GM12878 (cell line): ENCODE results near the gene PEMT. TPM values are rescaled to one million over a fixed set of nuclear protein-coding genes. Genes with fewer than 3 reads are reported as not detected.

Experiments
- ATAC-seq: fragments of 200-7000 bp; cut with Tn5 transposase; 3 replicates; pipeline ENCODE4 v1.9.1; 2020; ENCODE audit warnings: mild to moderate bottlenecking, moderate library complexity
- BruUV-seq: library from RNA; stranded (reverse); fragments of 400-500 nt; replicated peaks from 2 replicates; lab custom pipeline; 2021; lab: Mats Ljungman, UMichigan
- CTCF ChIA-PET: fragments of 300-600 bp; sonication (Branson Sonifier 250); formaldehyde crosslinking; extraction: SDS; loops from one replicate; lab custom pipeline; 2021; ENCODE audit warnings: inconsistent platforms; lab: Yijun Ruan, JAX
- POLR2A ChIA-PET: fragments of 350-600 bp; formaldehyde crosslinking; extraction: SDS; loops from one replicate; lab custom pipeline; 2021; ENCODE audit warnings: inconsistent platforms; lab: Charles Lee
- RAD21 ChIA-PET: fragments of 300-600 bp; sonication (Branson Sonifier 250); formaldehyde crosslinking; loops from one replicate; lab custom pipeline; 2023; ENCODE audit warnings: antibody characterized with exemption; ENCODE audit not compliant: unreplicated experiment; lab: Charles Lee
- SMC1A ChIA-PET: fragments of 300-600 bp; sonication (Branson Sonifier 250); formaldehyde crosslinking; loops from one replicate; lab custom pipeline; 2023; ENCODE audit not compliant: unreplicated experiment, uncharacterized antibody; lab: Charles Lee
- DNase-seq: peaks from one replicate; pipeline ENCODE4 v3.0.0-alpha.2; 2011; ENCODE audit warnings: low read depth, low spot score
- FAIRE-seq: peaks from 3 replicates; lab custom pipeline; 2011; peaks lifted over from hg19 to GRCh38; lab: Jason Lieb, UNC
- H2AFZ ChIP-seq: 2 replicates; pipeline ENCODE4 v1.6.0; 2011; ENCODE audit warnings: low read depth, low read length, control low read depth; ENCODE audit not compliant: control insufficient read depth
- H3K27ac ChIP-seq: 2 replicates; pipeline ENCODE4 v1.5.1; 2011; ENCODE audit warnings: control low read depth; ENCODE audit not compliant: control insufficient read depth, insufficient read depth
- H3K27me3 ChIP-seq, 2 experiments: replicated peaks in 1 of 2; 2 replicates each; pipeline versions ENCODE4 v1.6.0 to v1.6.1; 2011; ENCODE audit warnings: low read length in 1 of 2; ENCODE audit not compliant: control insufficient read depth in 2 of 2, insufficient read depth in 2 of 2
- H3K36me3 ChIP-seq, 2 experiments: 2 replicates each; pipeline ENCODE4 v1.5.1; 2011; ENCODE audit warnings: low read length in 1 of 2; ENCODE audit not compliant: control insufficient read depth in 2 of 2, insufficient read depth in 2 of 2
- H3K4me1 ChIP-seq: 2 replicates; pipeline ENCODE4 v1.6.1; 2011; ENCODE audit warnings: mild to moderate bottlenecking, low read length, moderate library complexity, mixed read lengths; ENCODE audit not compliant: control insufficient read depth, insufficient read depth
- H3K4me2 ChIP-seq: 2 replicates; pipeline ENCODE4 v1.6.0; 2011; ENCODE audit warnings: control low read depth; ENCODE audit not compliant: control insufficient read depth, insufficient read depth
- H3K4me3 ChIP-seq: fragments of 200-600 bp; sonication (generic); 2 replicates; pipeline ENCODE4 v1.5.1; 2016
- H3K79me2 ChIP-seq: 2 replicates; pipeline ENCODE4 v1.6.0; 2011; ENCODE audit warnings: low read length; ENCODE audit not compliant: control insufficient read depth, insufficient read depth
- H3K9ac ChIP-seq: 2 replicates; pipeline ENCODE4 v1.8.0; 2011; ENCODE audit warnings: low read length, control low read depth, mixed read lengths; ENCODE audit not compliant: control insufficient read depth, insufficient read depth
- H3K9me3 ChIP-seq: replicated peaks from 3 replicates; pipeline ENCODE4 v1.5.1; 2011; ENCODE audit warnings: mild to moderate bottlenecking, low read length; ENCODE audit not compliant: control insufficient read depth, insufficient read depth
- H4K20me1 ChIP-seq: 2 replicates; pipeline ENCODE4 v1.6.0; 2011; ENCODE audit not compliant: control insufficient read depth, insufficient read depth
- ASH2L ChIP-seq: fragments of 300-600, 200-600 bp; sonication (generic); IDR thresholded peaks from 2 replicates; pipeline ENCODE4 v1.6.1; 2017; ENCODE audit warnings: low read depth, mild to moderate bottlenecking, borderline replicate concordance
- ATF7 ChIP-seq: fragments of 450-650 bp; IDR thresholded peaks from 2 replicates; pipeline ENCODE4 v1.6.1; 2016; ENCODE audit warnings: low read depth, mild to moderate bottlenecking
- BMI1 ChIP-seq: fragments of 450-650 bp; IDR thresholded peaks from 2 replicates; pipeline ENCODE4 v1.6.1; 2016; ENCODE audit warnings: mild to moderate bottlenecking, moderate library complexity, borderline replicate concordance
- E2F4 ChIP-seq: IDR thresholded peaks from 2 replicates; pipeline ENCODE4 v1.6.1; 2012; ENCODE audit warnings: low read depth, low read length, improper control_type of control experiment
- ESRRA ChIP-seq: IDR thresholded peaks from 2 replicates; pipeline ENCODE4 v1.6.1; 2012; ENCODE audit warnings: mild to moderate bottlenecking, low read length, improper control_type of control experiment
- EZH2 ChIP-seq: IDR thresholded peaks from 2 replicates; pipeline ENCODE4 v1.6.1; 2012; ENCODE audit warnings: low read depth, mild to moderate bottlenecking, control low read depth, inconsistent platforms, low read length, borderline replicate concordance; ENCODE audit not compliant: control insufficient read depth
- KLF5 ChIP-seq: fragments of 450-650 bp; IDR thresholded peaks from 2 replicates; pipeline ENCODE4 v1.6.1; 2014; ENCODE audit warnings: mild to moderate bottlenecking; ENCODE audit not compliant: partially characterized antibody
- MYB ChIP-seq: fragments of 150-350 bp; IDR thresholded peaks from 2 replicates; pipeline ENCODE4 v1.6.1; 2014; ENCODE audit warnings: mild to moderate bottlenecking, low read depth, low read length, borderline replicate concordance
- MYC ChIP-seq: IDR thresholded peaks from 2 replicates; pipeline ENCODE4 v1.6.1; 2011; ENCODE audit warnings: mild to moderate bottlenecking, low read length, moderate library complexity, inconsistent platforms; ENCODE audit not compliant: insufficient read depth, insufficient replicate concordance, insufficient read length, severe bottlenecking
- NFXL1 ChIP-seq: fragments of 450-650 bp; IDR thresholded peaks from 2 replicates; pipeline ENCODE4 v1.6.1; 2017; ENCODE audit warnings: antibody characterized with exemption, mild to moderate bottlenecking, borderline replicate concordance
- NR2C1 ChIP-seq: fragments of 450-650 bp; IDR thresholded peaks from 2 replicates; pipeline ENCODE4 v1.6.1; 2017; ENCODE audit warnings: antibody characterized with exemption, mild to moderate bottlenecking, moderate library complexity
- RFX5 ChIP-seq: IDR thresholded peaks from 2 replicates; pipeline ENCODE4 v1.6.1; 2011; ENCODE audit warnings: low read depth, low read length, improper control_type of control experiment
- SIN3A ChIP-seq: IDR thresholded peaks from 2 replicates; pipeline ENCODE4 v1.6.1; 2012; ENCODE audit warnings: low read depth, low read length, improper control_type of control experiment
- SMARCA5 ChIP-seq: fragments of 450-650 bp; IDR thresholded peaks from 2 replicates; pipeline ENCODE4 v1.6.1; 2017; ENCODE audit warnings: mild to moderate bottlenecking
- TARDBP ChIP-seq: IDR thresholded peaks from 2 replicates; pipeline ENCODE4 v1.6.1; 2016; ENCODE audit warnings: borderline replicate concordance
- TCF12 ChIP-seq: IDR thresholded peaks from 2 replicates; pipeline ENCODE4 v1.6.1; 2011; ENCODE audit warnings: low read depth, mild to moderate bottlenecking, low read length
- ZBTB11 ChIP-seq: fragments of 450-650 bp; formaldehyde crosslinking; IDR thresholded peaks from 2 replicates; pipeline ENCODE4 v1.5.0; 2022; ENCODE audit warnings: mild to moderate bottlenecking, missing genetic modification characterization
- WGBS: methylation state at CpG from one replicate; pipeline ENCODE4 v1.1.6; 2016; ENCODE audit warnings: low lambda C conversion rate; ENCODE audit not compliant: insufficient replicate concordance, insufficient coverage; ENCODE audit errors: missing lambda C conversion rate; 5-methylcytosine and 5-hydroxymethylcytosine counted together
- in situ Hi-C: fragments of 300-500 bp; cut with MboI; formaldehyde crosslinking; loops from 9 replicates; pipeline ENCODE4 v1.14.3; 2018; ENCODE audit warnings: mixed read lengths
- intact Hi-C: fragments of 100-400 bp; cut with micrococcal nuclease; formaldehyde crosslinking; loops from one replicate; pipeline ENCODE4 v1.14.2; 2022; ENCODE audit not compliant: unreplicated experiment
- polyA plus RNA-seq, 11 experiments: library from polyadenylated mRNA; depleted of rRNA in 4 of 11; unstranded in 6 of 11; stranded (reverse) in 5 of 11; fragments of >200 nt; fragmentation: Nextera tagmentation in 4 of 11; fragmentation: Illumina TruSeq in 1 of 11; extraction: Ambion mirVana in 4 of 11; extraction: Trizol in 1 of 11; gene quantifications; 1 replicate in 1 of 11; 2 replicates in 10 of 11; pipeline versions ENCODE4 v1.2.1 to v1.2.3, GENCODE V29; 2011 to 2016; ENCODE audit warnings: inconsistent platforms in 2 of 11, missing spikeins in 2 of 11, low read depth in 1 of 11
- total RNA-seq, 4 experiments: library from RNA; depleted of rRNA in 3 of 4; stranded (reverse); fragments of >200 nt in 3 of 4; fragmentation: Illumina TruSeq in 1 of 4; extraction: Trizol in 1 of 4; gene quantifications; 2 replicates each; pipeline versions ENCODE4 v1.2.1 to v1.2.3, GENCODE V29; 2013 to 2021
- TF ChIP-seq, protein P1 (sequence below): IDR thresholded peaks from 2 replicates; pipeline ENCODE4 v1.6.1; 2012; ENCODE audit warnings: mild to moderate bottlenecking, low read depth, low read length

The PEMT gene
- total and polyA plus RNA-seq, 10 of the 15 experiments (the other 5 are each of a cell fraction or from before 2014, with no cell fraction given), result 2.8 to 44.7 (median 25.4) TPM

DNA sequence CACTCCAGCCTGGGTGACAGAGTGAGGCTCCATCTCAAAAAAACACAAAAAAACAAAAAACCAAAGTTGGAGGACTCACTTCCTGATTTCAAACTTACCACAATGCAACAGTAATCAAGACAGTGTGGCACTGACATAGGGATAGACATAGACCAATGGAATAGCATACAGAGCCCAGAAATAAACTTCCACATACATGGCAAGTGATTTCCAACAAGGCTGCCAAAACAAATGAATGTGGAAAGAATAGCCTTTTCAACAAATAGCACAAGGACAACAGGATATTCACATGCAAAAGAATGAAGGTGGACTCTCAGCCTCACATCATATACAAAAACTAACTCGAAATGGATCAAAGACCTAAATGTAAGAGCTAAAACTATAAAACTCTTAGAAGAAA lies 58.5 kb downstream of the PEMT start:
- in situ Hi-C loops (no loop called here), intact Hi-C loops (no loop called here)
- BruUV-seq, result no TSS peak
- Histone ChIP-seq H3K9ac (no peak overlapping the region), H3K27me3 (no peaks in the 10 kb centered on the region; a peak in 1 of 4 replicates), H3K9me3 (no peaks in the 10 kb centered on the region), H3K27ac (no peak overlapping the region), H3K4me3 (no peak overlapping the region), H4K20me1 (no peaks in the 10 kb centered on the region; the same call in 1 of the 2 replicates), H3K4me2 (no peak overlapping the region), H2AFZ (no peak overlapping the region), H3K4me1 (no peaks in the 10 kb centered on the region), H3K36me3 (no peaks in the 10 kb centered on the region), H3K79me2 (no peaks in the 10 kb centered on the region)
- FAIRE-seq, result peak; percentile 31
- POLR2A ChIA-PET, result interaction anchor here (0.6 kb wide), 1 partner anchor 11 kb away, joined by 5 read pairs; no protein-coding TSS in a partner anchor
- no peak for ATAC-seq
- RAD21 ChIA-PET, result no interaction called here
- SMC1A ChIA-PET, result no interaction called here
- TF ChIP-seq ESRRA (no peak), ZBTB11 (CRISPR knock-in tag) (no peak), EZH2 (no peak), ASH2L (no peak), NR2C1 (no peak), NFXL1 (no peak), ATF7 (no peak), KLF5 (no peak), E2F4 (no peak), SIN3A (no peak), BMI1 (no peak), TCF12 (no peak), SMARCA5 (no peak), MYB (no peak), RFX5 (no peak), MYC (no peak), TARDBP (no peak)
- TF ChIP-seq, protein P1, sequence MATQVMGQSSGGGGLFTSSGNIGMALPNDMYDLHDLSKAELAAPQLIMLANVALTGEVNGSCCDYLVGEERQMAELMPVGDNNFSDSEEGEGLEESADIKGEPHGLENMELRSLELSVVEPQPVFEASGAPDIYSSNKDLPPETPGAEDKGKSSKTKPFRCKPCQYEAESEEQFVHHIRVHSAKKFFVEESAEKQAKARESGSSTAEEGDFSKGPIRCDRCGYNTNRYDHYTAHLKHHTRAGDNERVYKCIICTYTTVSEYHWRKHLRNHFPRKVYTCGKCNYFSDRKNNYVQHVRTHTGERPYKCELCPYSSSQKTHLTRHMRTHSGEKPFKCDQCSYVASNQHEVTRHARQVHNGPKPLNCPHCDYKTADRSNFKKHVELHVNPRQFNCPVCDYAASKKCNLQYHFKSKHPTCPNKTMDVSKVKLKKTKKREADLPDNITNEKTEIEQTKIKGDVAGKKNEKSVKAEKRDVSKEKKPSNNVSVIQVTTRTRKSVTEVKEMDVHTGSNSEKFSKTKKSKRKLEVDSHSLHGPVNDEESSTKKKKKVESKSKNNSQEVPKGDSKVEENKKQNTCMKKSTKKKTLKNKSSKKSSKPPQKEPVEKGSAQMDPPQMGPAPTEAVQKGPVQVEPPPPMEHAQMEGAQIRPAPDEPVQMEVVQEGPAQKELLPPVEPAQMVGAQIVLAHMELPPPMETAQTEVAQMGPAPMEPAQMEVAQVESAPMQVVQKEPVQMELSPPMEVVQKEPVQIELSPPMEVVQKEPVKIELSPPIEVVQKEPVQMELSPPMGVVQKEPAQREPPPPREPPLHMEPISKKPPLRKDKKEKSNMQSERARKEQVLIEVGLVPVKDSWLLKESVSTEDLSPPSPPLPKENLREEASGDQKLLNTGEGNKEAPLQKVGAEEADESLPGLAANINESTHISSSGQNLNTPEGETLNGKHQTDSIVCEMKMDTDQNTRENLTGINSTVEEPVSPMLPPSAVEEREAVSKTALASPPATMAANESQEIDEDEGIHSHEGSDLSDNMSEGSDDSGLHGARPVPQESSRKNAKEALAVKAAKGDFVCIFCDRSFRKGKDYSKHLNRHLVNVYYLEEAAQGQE, result no peak
- DNase-seq, result no peak
- 33% methylated on average over 1 of the region's 1 CpG for WGBS
- CTCF ChIA-PET, result no interaction called here
